Heart left ventricle (tissue), 16 donors: ENCODE measurements around the gene BRME1. TPM values are rescaled to one million over a fixed set of nuclear protein-coding genes. Genes with fewer than 3 reads are reported as not detected.

Experiments used
- ATAC-seq, 4 donors: fragments of 200-7000 bp; cut with Tn5 transposase; one replicate each; pipeline ENCODE4 v1.9.1; 2020 to 2022; ENCODE audit warnings: moderate library complexity in 4 of 4, mild to moderate bottlenecking in 3 of 4, moderate number of reproducible peaks in 1 of 4
- DNase-seq, 5 donors: peaks; one replicate each; pipeline ENCODE4 v3.0.0-alpha.2; 2020
- H3K27ac ChIP-seq, 12 donors: fragments of 200-600 bp; sonication (generic) in 4 of 12; one replicate each; pipeline versions ENCODE4 v1.5.0 to v1.8.0; 2016 to 2022; ENCODE audit warnings: mild to moderate bottlenecking in 2 of 12
- H3K27me3 ChIP-seq, 9 donors: fragments of 200-600 bp; sonication (generic) in 2 of 9; one replicate each; pipeline versions ENCODE4 v1.5.1 to v1.8.0; 2016 to 2022; ENCODE audit warnings: mild to moderate bottlenecking in 3 of 9
- H3K36me3 ChIP-seq, 9 donors: fragments of 200-600 bp; sonication (generic) in 2 of 9; one replicate each; pipeline versions ENCODE4 v1.5.0 to v1.8.0; 2018 to 2022; ENCODE audit warnings: mild to moderate bottlenecking in 2 of 9
- H3K4me1 ChIP-seq, 12 donors: fragments of 200-600 bp; sonication (generic) in 4 of 12; one replicate each; pipeline versions ENCODE4 v1.5.0 to v1.8.0; 2016 to 2022; ENCODE audit warnings: mild to moderate bottlenecking in 3 of 12
- H3K4me3 ChIP-seq, 12 donors: fragments of 200-600 bp; sonication (generic) in 4 of 12; one replicate each; pipeline versions ENCODE4 v1.5.0 to v1.8.0; 2017 to 2022; ENCODE audit warnings: mild to moderate bottlenecking in 9 of 12, moderate library complexity in 4 of 12
- H3K9me3 ChIP-seq, 12 donors: fragments of 200-600 bp; sonication (generic) in 4 of 12; one replicate each; pipeline versions ENCODE4 v1.5.0 to v1.8.0; 2016 to 2022; ENCODE audit warnings: mild to moderate bottlenecking in 1 of 12
- CTCF ChIP-seq, 12 donors: fragments of 200-600 bp; sonication (generic) in 4 of 12; IDR thresholded peaks; one replicate each; pipeline versions ENCODE4 v1.5.0 to v1.8.0; 2018 to 2022; ENCODE audit warnings: antibody characterized with exemption in 12 of 12, mild to moderate bottlenecking in 5 of 12
- POLR2A ChIP-seq, 2 donors: fragments of 450-650 bp; IDR thresholded peaks; one replicate each; pipeline ENCODE4 v1.6.1; 2017; ENCODE audit warnings: antibody characterized with exemption in 2 of 2, mild to moderate bottlenecking in 2 of 2, moderate library complexity in 2 of 2
- WGBS, 4 donors: extraction: QIAGEN DNeasy Blood & Tissue Kit in 2 of 4; methylation state at CpG; one replicate each; pipeline versions ENCODE4 v1.1.5 to v1.1.7; 2013 to 2018; 5-methylcytosine and 5-hydroxymethylcytosine counted together
- intact Hi-C, 10 donors: fragments of 100-400 bp; cut with DNase I; formaldehyde crosslinking; loops; one replicate each; pipeline versions ENCODE4 v1.11.1 to v1.14.2; 2022
- polyA plus RNA-seq, 2 donors: library from polyadenylated mRNA; stranded (reverse); fragments of 200-250 nt; gene quantifications; one replicate each; pipeline ENCODE4 v1.2.3, GENCODE V29; 2013
- total RNA-seq, 9 donors: library from RNA; depleted of rRNA in 2 of 9; stranded (reverse); fragments of >200 nt in 2 of 9; fragmentation: NEBNext Ultra II Directional in 3 of 9; extraction: Animal tissue kit (Norgen Biotek cat#: 25700) in 3 of 9; gene quantifications; one replicate each; pipeline versions ENCODE4 v1.1.0 to v1.2.4, GENCODE V29; 2016 to 2023
- donor health status: ischemic (EF 13 %, LVEDD 7.1; RV severe dilation, severe dysfunction).
- donor health status: healthy with polysubstance abuse.
- donor health status: DM: no; HTN: yes; CAD: no.
- donor health status: DM: no; HTN: no; CAD: no.
- donor health status: ischemic (EF 25% LVEDD 6.9; RV normal size, moderate dysfunction).
- donor health status: ischemic (EF 25% LVEDD 5.7; RV mildly dilated, moderate dysfunction).
- donor health status: healthy.
- donor health status: DM: yes; HTN: yes; CAD: no.
- donor health status: ischemic (EF 35%, LVEDD 5.7; RV mildly dilated, moderate dysfunction).
- donor health status: nonischemic (EF 11% LVEDD 7.7; RV severe dilation, severe dysfunction).
- donor health status: DM: yes; HTN: yes; CAD: no.
- donor health status: PGD.
- donor health status: ischemic (EF 29% LVEDD 5.4; RV normal size, mild dysfunction).
- donor health status: nonischemic (EF 23%, LVEDD 6.1; RV moderate dilation, normal function).

The BRME1 gene
- total and polyA plus RNA-seq, 11 donors: 0.23 to 1.2 (median 0.70) TPM; not detected in 2

- WGBS, 4 donors: 3 to 14% (median 5%) methylated on average over 10 to 47 of the region's 47 CpGs
- TF ChIP-seq CTCF (IDR thresholded peaks at IDR 0.05) (peak in 10 of 12 donors; percentile 9 to 56 (median 34)), POLR2A (IDR thresholded peaks at IDR 0.05) (peak in 1 of 2 donors; percentile 80)
- H3K4me1 ChIP-seq: peaks cover 20 to 89% (median 68%) of the 10 kb centered on the region in 12 donors
- peak; percentile 98 for DNase-seq
- no peaks in the 10 kb centered on the region for H3K9me3 ChIP-seq
- peak; percentile 60 to 75 (median 68) for ATAC-seq
- intact Hi-C loops: loop anchor here in 2 of 10 donors (1.0 to 10.0 kb wide), 2 partner anchors 8 to 693 kb away; partner anchors contain the start of genes IER2 (in 1 of the 2) and STX10 (in 1 of the 2)
- peak overlapping the region; percentile 22 to 65 (median 58) for H3K4me3 ChIP-seq
- peak overlapping the region; percentile 96 to 100 (median 100) for H3K27ac ChIP-seq
- no peaks in the 10 kb centered on the region for H3K27me3 ChIP-seq
- no peaks in the 10 kb centered on the region for H3K36me3 ChIP-seq
Observed at GRCh38 chr19:13847407-13848339, 58.2 kb downstream of the BRME1 start.

GRCh38 chr19:13846557-13847406, 59.1 kb downstream of the BRME1 start:
- intact Hi-C loops: loop anchor here in 2 of 10 donors (1.0 to 10.0 kb wide), 2 partner anchors 7 to 692 kb away; partner anchors contain the start of genes IER2 (in 1 of the 2) and STX10 (in 1 of the 2)
- peak overlapping the region; percentile 96 to 100 (median 100) for H3K27ac ChIP-seq
- no peaks in the 10 kb centered on the region for H3K27me3 ChIP-seq
- DNase-seq (peak; percentile 92 to 96 (median 94)), ATAC-seq (peak; percentile 62 to 76 (median 68))
- H3K4me1 ChIP-seq: peaks cover 20 to 86% (median 67%) of the 10 kb centered on the region in 12 donors
- H3K4me3 ChIP-seq: peak overlapping the region; percentile 22 to 65 (median 58)
- H3K36me3 ChIP-seq: no peaks in the 10 kb centered on the region
- WGBS, 4 donors: 3 to 13% (median 4%) methylated on average over 9 to 23 of the region's 23 CpGs
- no peaks in the 10 kb centered on the region for H3K9me3 ChIP-seq
- TF ChIP-seq CTCF (IDR thresholded peaks at IDR 0.05): no peak
- TF ChIP-seq POLR2A (IDR thresholded peaks at IDR 0.05): peak in 1 of 2 donors; percentile 52

GRCh38 chr19:13844130-13844631, 61.7 kb downstream of the BRME1 start:
- WGBS, 4 donors: 81 to 88% (median 83%) methylated on average over 5 to 7 of the region's 7 CpGs
- intact Hi-C loops: loop anchor here in 2 of 10 donors (5.0 to 10.0 kb wide), 2 partner anchors 689 to 692 kb away; partner anchors contain the start of genes IER2 (in 2 of the 2) and STX10 (in 2 of the 2)
- DNase-seq: peak in 1 of 5 donors; percentile 32
- Histone ChIP-seq H3K4me3 (no peak overlapping the region), H3K27ac (peak overlapping the region; percentile 99 to 100 (median 100)), H3K4me1 (peaks cover 8 to 72% (median 44%) of the 10 kb centered on the region in 12 donors), H3K36me3 (peaks cover 0 to 9% (median 0%) of the 10 kb centered on the region in 9 donors), H3K9me3 (no peaks in the 10 kb centered on the region), H3K27me3 (no peaks in the 10 kb centered on the region)
- no peak for ATAC-seq
- no peak for TF ChIP-seq POLR2A (IDR thresholded peaks at IDR 0.05)
- no peak for TF ChIP-seq CTCF (IDR thresholded peaks at IDR 0.05)
